PC-3 (cell line): ENCODE data around the gene COL6A2.

Source experiments
- EZH2 ChIP-seq: fragments of 300-600 bp; sonication (generic); IDR thresholded peaks from one replicate; pipeline ENCODE4 v1.6.1; 2017; ENCODE audit warnings: antibody characterized with exemption, mild to moderate bottlenecking, low read length; ENCODE audit not compliant: unreplicated experiment
- TF ChIP-seq, protein P1 (sequence below): fragments of 300-600 bp; sonication (generic); conservative IDR thresholded peaks from 2 replicates; pipeline ENCODE4 v1.5.1; 2017; ENCODE audit warnings: antibody characterized with exemption, low read depth, mild to moderate bottlenecking, low read length

DNA sequence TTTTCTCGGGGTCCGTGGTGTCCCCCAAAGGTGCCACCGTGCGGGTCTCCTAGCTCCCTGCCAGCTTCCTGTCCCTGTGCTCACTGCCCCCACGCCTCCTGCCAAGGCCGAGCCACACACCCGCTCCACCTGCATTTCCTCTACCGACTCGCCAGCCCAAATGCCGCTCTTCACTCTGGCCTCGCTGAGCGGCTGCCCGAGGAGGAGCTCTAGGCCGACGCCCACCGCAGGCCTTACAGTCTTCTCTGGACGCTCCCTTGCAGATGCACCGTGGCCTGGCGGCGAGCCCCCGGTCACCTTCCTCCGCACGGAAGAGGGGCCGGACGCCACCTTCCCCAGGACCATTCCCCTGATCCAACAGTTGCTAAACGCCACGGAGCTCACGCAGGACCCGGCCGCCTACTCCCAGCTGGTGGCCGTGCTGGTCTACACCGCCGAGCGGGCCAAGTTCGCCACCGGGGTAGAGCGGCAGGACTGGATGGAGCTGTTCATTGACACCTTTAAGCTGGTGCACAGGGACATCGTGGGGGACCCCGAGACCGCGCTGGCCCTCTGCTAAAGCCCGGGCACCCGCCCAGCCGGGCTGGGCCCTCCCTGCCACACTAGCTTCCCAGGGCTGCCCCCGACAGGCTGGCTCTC is 31.1 kb downstream of the COL6A2 start:
- TF ChIP-seq, protein P1, sequence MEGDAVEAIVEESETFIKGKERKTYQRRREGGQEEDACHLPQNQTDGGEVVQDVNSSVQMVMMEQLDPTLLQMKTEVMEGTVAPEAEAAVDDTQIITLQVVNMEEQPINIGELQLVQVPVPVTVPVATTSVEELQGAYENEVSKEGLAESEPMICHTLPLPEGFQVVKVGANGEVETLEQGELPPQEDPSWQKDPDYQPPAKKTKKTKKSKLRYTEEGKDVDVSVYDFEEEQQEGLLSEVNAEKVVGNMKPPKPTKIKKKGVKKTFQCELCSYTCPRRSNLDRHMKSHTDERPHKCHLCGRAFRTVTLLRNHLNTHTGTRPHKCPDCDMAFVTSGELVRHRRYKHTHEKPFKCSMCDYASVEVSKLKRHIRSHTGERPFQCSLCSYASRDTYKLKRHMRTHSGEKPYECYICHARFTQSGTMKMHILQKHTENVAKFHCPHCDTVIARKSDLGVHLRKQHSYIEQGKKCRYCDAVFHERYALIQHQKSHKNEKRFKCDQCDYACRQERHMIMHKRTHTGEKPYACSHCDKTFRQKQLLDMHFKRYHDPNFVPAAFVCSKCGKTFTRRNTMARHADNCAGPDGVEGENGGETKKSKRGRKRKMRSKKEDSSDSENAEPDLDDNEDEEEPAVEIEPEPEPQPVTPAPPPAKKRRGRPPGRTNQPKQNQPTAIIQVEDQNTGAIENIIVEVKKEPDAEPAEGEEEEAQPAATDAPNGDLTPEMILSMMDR: no peak
- no peak for TF ChIP-seq EZH2
